HCT116 (cell line): ENCODE data around the gene LTBP4.

ENCODE experiments used
- CTCF ChIP-seq, 3 experiments: fragments of 200-600 bp in 1 of 3; sonication (generic) in 1 of 3; IDR thresholded peaks in 2 of 3; conservative IDR thresholded peaks in 1 of 3; 2 replicates each; pipeline ENCODE4 v1.5.1; 2012 to 2017; ENCODE audit warnings: low read depth in 2 of 3, low read length in 2 of 3, antibody characterized with exemption in 1 of 3, borderline replicate concordance in 1 of 3, control low read depth in 1 of 3, mild to moderate bottlenecking in 1 of 3, mixed read lengths in 1 of 3, mixed run types in 1 of 3, moderate library complexity in 1 of 3; ENCODE audit not compliant: insufficient read depth in 1 of 3
- EGR1 ChIP-seq: IDR thresholded peaks from 2 replicates; pipeline ENCODE4 v1.6.1; 2012; ENCODE audit warnings: low read depth
- EZH2 ChIP-seq: fragments of 200-600 bp; sonication (generic); IDR thresholded peaks from 2 replicates; pipeline ENCODE4 v1.6.1; 2017; ENCODE audit warnings: antibody characterized with exemption, mixed run types
- FOSL1 ChIP-seq: IDR thresholded peaks from 2 replicates; pipeline ENCODE4 v1.6.1; 2012; ENCODE audit warnings: low read depth
- POLR2A ChIP-seq: IDR thresholded peaks from 2 replicates; pipeline ENCODE4 v1.7.0; 2011; ENCODE audit warnings: borderline replicate concordance; ENCODE audit not compliant: insufficient read depth, insufficient read length; ENCODE audit errors: extremely low read depth
- POLR2AphosphoS5 ChIP-seq: IDR thresholded peaks from 2 replicates; pipeline ENCODE4 v1.6.1; 2011; ENCODE audit warnings: mild to moderate bottlenecking, low read depth, low read length, moderate library complexity
- RAD21 ChIP-seq: IDR thresholded peaks from 2 replicates; pipeline ENCODE4 v1.6.1; 2012; ENCODE audit warnings: low read depth, mild to moderate bottlenecking
- REST ChIP-seq: IDR thresholded peaks from 2 replicates; pipeline ENCODE4 v1.6.1; 2012; ENCODE audit warnings: low read depth
- YY1 ChIP-seq: IDR thresholded peaks from 2 replicates; pipeline ENCODE4 v1.6.1; 2011; ENCODE audit warnings: low read length, low read depth, moderate library complexity, mild to moderate bottlenecking; ENCODE audit not compliant: insufficient replicate concordance; ENCODE audit errors: extremely low read depth
- ZFX ChIP-seq: fragments of 450-650 bp; IDR thresholded peaks from 2 replicates; pipeline ENCODE4 v1.6.1; 2017
- TF ChIP-seq, protein P1 (sequence below): IDR thresholded peaks from 2 replicates; pipeline ENCODE4 v1.6.1; 2012

DNA sequence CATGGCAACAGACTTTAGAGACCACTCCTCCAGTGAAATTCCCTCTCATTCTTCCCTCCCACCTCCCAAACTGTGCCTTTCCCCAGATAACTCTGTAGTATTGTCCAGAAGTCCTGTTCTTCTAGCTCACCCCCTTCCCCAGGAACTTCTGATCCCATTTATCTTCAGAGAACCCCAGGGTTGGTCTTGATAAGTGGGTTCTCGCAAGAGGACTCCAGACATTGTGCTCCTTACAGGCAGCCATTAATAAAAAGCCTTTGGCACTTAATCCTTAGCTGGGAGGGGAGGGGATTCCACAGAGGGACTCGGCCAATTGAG is 1.9 kb downstream of the LTBP4 start:
- TF ChIP-seq CTCF (IDR thresholded peaks at IDR 0.05 in 2 of 3, conservative IDR thresholded peaks at IDR 0.05 in 1 of 3; ENCODE audit: borderline replicate concordance in 1 of 3, insufficient read depth in 1 of 3, low read depth in 2 of 3, low read length in 2 of 3) (no peak), POLR2AphosphoS5 (no peak), POLR2A (no peak), EZH2 (no peak), EGR1 (no peak), YY1 (no peak), ZFX (no peak), REST (no peak), FOSL1 (no peak), RAD21 (no peak)
- TF ChIP-seq, protein P1, sequence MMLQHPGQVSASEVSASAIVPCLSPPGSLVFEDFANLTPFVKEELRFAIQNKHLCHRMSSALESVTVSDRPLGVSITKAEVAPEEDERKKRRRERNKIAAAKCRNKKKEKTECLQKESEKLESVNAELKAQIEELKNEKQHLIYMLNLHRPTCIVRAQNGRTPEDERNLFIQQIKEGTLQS = no peak
